Kidney epithelial cell (primary cell): ENCODE measurements around the gene PTPRT. TPM values are rescaled to one million over a fixed set of nuclear protein-coding genes. Genes with fewer than 3 reads are reported as not detected.

ENCODE experiments used
- DNase-seq: peaks from one replicate; pipeline ENCODE4 v3.0.0-alpha.2; 2010; ENCODE audit warnings: low read depth
- H3K27me3 ChIP-seq: 2 replicates; pipeline ENCODE4 v1.6.0; 2011; ENCODE audit warnings: low read length; ENCODE audit not compliant: control insufficient read depth, insufficient read depth
- H3K36me3 ChIP-seq: 2 replicates; pipeline ENCODE4 v1.5.1; 2011; ENCODE audit warnings: low read length; ENCODE audit not compliant: control insufficient read depth, insufficient read depth
- H3K4me3 ChIP-seq: 2 replicates; pipeline ENCODE4 v1.5.1; 2011; ENCODE audit warnings: low read depth, mild to moderate bottlenecking, control low read depth, low read length
- CTCF ChIP-seq: IDR thresholded peaks from 2 replicates; pipeline ENCODE4 v1.5.1; 2011; ENCODE audit warnings: mild to moderate bottlenecking, moderate library complexity, low read length, control low read depth, inconsistent platforms; ENCODE audit not compliant: insufficient read depth, poor library complexity, severe bottlenecking
- total RNA-seq: library from RNA; depleted of rRNA; stranded (reverse); fragments of >200 nt; gene quantifications from 2 replicates; pipeline ENCODE4 v1.2.3, GENCODE V29; 2015

PTPRT gene
- total RNA-seq, 1 donor from 2014 or later = 0.25 TPM

GRCh38 chr20:42957018-42957703 is 232.5 kb downstream of the PTPRT start:
- no peak for TF ChIP-seq CTCF
- H3K4me3 ChIP-seq = no peak overlapping the region
- no peaks in the 10 kb centered on the region for H3K27me3 ChIP-seq
- no peaks in the 10 kb centered on the region for H3K36me3 ChIP-seq
- DNase-seq = no peak

- no peak for TF ChIP-seq CTCF
Observed at GRCh38 chr20:42955713-42956112, 234.0 kb downstream of the PTPRT start.

GRCh38 chr20:42954951-42955350 is 234.8 kb downstream of the PTPRT start:
- DNase-seq = no peak
- no peak for TF ChIP-seq CTCF
- no peaks in the 10 kb centered on the region for H3K36me3 ChIP-seq

More at GRCh38 chr20:42955713-42956112, 234.0 kb downstream of the PTPRT start:
- no peaks in the 10 kb centered on the region for H3K36me3 ChIP-seq
- H3K27me3 ChIP-seq = no peaks in the 10 kb centered on the region
- no peak overlapping the region for H3K4me3 ChIP-seq
- no peak for DNase-seq

GRCh38 chr20:42949950-42950349 is 239.8 kb downstream of the PTPRT start:
- Histone ChIP-seq H3K27me3 (no peaks in the 10 kb centered on the region), H3K4me3 (no peak overlapping the region), H3K36me3 (no peaks in the 10 kb centered on the region)
- no peak for TF ChIP-seq CTCF
- DNase-seq = no peak

More at GRCh38 chr20:42954951-42955350, 234.8 kb downstream of the PTPRT start:
- Histone ChIP-seq H3K4me3 (no peak overlapping the region), H3K27me3 (no peaks in the 10 kb centered on the region)

- no peaks in the 10 kb centered on the region for H3K27me3 ChIP-seq
- no peak for TF ChIP-seq CTCF
- H3K4me3 ChIP-seq = no peak overlapping the region
- no peak for DNase-seq
- H3K36me3 ChIP-seq = no peaks in the 10 kb centered on the region
Observed at GRCh38 chr20:42945234-42945994, 244.3 kb downstream of the PTPRT start.
